Measurements from ENCODE around the gene SPP1. TPM values are rescaled to one million over a fixed set of nuclear protein-coding genes. Genes with fewer than 3 reads are reported as not detected.

Gene SPP1
- total RNA-seq, 1 donor from 2014 or later = 13.5 TPM

DNA sequence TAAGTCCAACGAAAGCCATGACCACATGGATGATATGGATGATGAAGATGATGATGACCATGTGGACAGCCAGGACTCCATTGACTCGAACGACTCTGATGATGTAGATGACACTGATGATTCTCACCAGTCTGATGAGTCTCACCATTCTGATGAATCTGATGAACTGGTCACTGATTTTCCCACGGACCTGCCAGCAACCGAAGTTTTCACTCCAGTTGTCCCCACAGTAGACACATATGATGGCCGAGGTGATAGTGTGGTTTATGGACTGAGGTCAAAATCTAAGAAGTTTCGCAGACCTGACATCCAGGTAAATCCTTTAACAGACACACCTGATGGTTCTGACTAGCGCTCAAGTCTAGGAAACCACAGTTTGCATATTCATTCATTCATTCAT lies 6.0 kb downstream of the SPP1 start:
- Mint-ChIP-seq H3K27ac (ENCODE audit: unreplicated experiment) (no peak overlapping the region), H3K36me3 (ENCODE audit: low read depth) (no peaks in the 10 kb centered on the region), H3K4me1 (ENCODE audit: low read depth) (no peaks in the 10 kb centered on the region), H3K9me3 (ENCODE audit: low read depth) (no peaks in the 10 kb centered on the region), H3K4me3 (ENCODE audit: unreplicated experiment) (no peak overlapping the region), H3K27me3 (ENCODE audit: low read depth) (no peaks in the 10 kb centered on the region)
- no peak for DNase-seq (ENCODE audit: low spot score)
- TF ChIP-seq, protein P1, sequence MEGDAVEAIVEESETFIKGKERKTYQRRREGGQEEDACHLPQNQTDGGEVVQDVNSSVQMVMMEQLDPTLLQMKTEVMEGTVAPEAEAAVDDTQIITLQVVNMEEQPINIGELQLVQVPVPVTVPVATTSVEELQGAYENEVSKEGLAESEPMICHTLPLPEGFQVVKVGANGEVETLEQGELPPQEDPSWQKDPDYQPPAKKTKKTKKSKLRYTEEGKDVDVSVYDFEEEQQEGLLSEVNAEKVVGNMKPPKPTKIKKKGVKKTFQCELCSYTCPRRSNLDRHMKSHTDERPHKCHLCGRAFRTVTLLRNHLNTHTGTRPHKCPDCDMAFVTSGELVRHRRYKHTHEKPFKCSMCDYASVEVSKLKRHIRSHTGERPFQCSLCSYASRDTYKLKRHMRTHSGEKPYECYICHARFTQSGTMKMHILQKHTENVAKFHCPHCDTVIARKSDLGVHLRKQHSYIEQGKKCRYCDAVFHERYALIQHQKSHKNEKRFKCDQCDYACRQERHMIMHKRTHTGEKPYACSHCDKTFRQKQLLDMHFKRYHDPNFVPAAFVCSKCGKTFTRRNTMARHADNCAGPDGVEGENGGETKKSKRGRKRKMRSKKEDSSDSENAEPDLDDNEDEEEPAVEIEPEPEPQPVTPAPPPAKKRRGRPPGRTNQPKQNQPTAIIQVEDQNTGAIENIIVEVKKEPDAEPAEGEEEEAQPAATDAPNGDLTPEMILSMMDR (IDR thresholded peaks at IDR 0.05) = no peak

DNA sequence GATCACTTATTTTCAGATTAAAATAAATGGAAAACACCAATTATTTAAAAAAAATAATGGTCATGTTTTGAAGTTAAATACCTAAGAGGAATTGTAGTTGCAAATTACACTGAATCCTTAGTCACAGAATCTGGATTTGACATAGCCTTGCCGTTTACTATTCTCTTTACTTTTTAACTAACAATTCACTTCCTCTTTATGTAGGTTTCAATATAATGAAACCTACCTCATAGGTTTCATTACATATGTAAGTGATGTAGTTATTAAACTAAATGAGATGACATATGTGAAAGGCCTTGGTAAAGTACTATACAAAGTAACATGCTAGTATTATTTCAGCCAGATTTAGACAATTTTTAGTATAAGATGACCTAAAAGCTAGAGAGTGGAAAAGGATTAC lies 6.5 kb downstream of the SPP1 start:
- H3K27ac Mint-ChIP-seq (ENCODE audit: unreplicated experiment) = no peak overlapping the region
- H3K4me1 Mint-ChIP-seq (ENCODE audit: low read depth) = no peaks in the 10 kb centered on the region
- no peak overlapping the region for H3K4me3 Mint-ChIP-seq (ENCODE audit: unreplicated experiment)
- no peak for DNase-seq (ENCODE audit: low spot score)
- H3K27me3 Mint-ChIP-seq (ENCODE audit: low read depth) = no peaks in the 10 kb centered on the region
- TF ChIP-seq, protein P1 (IDR thresholded peaks at IDR 0.05) = no peak
- H3K36me3 Mint-ChIP-seq (ENCODE audit: low read depth) = no peaks in the 10 kb centered on the region
- no peaks in the 10 kb centered on the region for H3K9me3 Mint-ChIP-seq (ENCODE audit: low read depth)

DNA sequence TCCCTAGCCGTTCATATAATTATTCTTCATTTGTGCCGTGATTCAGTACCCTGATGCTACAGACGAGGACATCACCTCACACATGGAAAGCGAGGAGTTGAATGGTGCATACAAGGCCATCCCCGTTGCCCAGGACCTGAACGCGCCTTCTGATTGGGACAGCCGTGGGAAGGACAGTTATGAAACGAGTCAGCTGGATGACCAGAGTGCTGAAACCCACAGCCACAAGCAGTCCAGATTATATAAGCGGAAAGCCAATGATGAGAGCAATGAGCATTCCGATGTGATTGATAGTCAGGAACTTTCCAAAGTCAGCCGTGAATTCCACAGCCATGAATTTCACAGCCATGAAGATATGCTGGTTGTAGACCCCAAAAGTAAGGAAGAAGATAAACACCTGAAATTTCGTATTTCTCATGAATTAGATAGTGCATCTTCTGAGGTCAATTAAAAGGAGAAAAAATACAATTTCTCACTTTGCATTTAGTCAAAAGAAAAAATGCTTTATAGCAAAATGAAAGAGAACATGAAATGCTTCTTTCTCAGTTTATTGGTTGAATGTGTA lies 7.0 kb downstream of the SPP1 start:
- TF ChIP-seq, protein P1 (IDR thresholded peaks at IDR 0.05) = no peak
- no peak overlapping the region for H3K27ac Mint-ChIP-seq (ENCODE audit: unreplicated experiment)
- H3K36me3 Mint-ChIP-seq (ENCODE audit: low read depth) = no peaks in the 10 kb centered on the region
- H3K27me3 Mint-ChIP-seq (ENCODE audit: low read depth) = no peaks in the 10 kb centered on the region
- H3K4me1 Mint-ChIP-seq (ENCODE audit: low read depth) = no peaks in the 10 kb centered on the region
- DNase-seq (ENCODE audit: low spot score) = no peak
- no peak overlapping the region for H3K4me3 Mint-ChIP-seq (ENCODE audit: unreplicated experiment)
- no peaks in the 10 kb centered on the region for H3K9me3 Mint-ChIP-seq (ENCODE audit: low read depth)

DNA sequence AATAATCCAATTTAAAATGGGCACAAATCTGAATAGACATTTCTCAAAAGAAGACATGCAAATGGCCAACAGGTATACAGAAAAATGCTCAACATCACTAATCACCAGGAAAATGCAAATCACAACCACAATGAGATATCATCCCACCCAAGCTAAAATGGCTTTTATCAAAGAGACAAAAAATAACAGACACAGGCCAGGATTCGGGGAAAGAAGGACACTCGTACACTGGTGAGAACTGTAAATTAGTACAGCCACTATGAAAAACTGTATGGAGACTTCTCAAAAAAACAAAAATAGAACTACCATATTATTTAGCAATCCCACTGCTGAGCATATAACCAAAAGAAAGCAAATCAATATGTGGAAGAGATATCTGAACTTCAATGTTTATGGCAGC lies 8.5 kb downstream of the SPP1 start:
- no peaks in the 10 kb centered on the region for H3K27me3 Mint-ChIP-seq (ENCODE audit: low read depth)
- no peak overlapping the region for H3K4me3 Mint-ChIP-seq (ENCODE audit: unreplicated experiment)
- DNase-seq (ENCODE audit: low spot score) = no peak
- no peaks in the 10 kb centered on the region for H3K9me3 Mint-ChIP-seq (ENCODE audit: low read depth)
- H3K36me3 Mint-ChIP-seq (ENCODE audit: low read depth) = no peaks in the 10 kb centered on the region
- TF ChIP-seq, protein P1 (IDR thresholded peaks at IDR 0.05) = no peak
- H3K27ac Mint-ChIP-seq (ENCODE audit: unreplicated experiment) = no peak overlapping the region
- H3K4me1 Mint-ChIP-seq (ENCODE audit: low read depth) = no peaks in the 10 kb centered on the region

DNA sequence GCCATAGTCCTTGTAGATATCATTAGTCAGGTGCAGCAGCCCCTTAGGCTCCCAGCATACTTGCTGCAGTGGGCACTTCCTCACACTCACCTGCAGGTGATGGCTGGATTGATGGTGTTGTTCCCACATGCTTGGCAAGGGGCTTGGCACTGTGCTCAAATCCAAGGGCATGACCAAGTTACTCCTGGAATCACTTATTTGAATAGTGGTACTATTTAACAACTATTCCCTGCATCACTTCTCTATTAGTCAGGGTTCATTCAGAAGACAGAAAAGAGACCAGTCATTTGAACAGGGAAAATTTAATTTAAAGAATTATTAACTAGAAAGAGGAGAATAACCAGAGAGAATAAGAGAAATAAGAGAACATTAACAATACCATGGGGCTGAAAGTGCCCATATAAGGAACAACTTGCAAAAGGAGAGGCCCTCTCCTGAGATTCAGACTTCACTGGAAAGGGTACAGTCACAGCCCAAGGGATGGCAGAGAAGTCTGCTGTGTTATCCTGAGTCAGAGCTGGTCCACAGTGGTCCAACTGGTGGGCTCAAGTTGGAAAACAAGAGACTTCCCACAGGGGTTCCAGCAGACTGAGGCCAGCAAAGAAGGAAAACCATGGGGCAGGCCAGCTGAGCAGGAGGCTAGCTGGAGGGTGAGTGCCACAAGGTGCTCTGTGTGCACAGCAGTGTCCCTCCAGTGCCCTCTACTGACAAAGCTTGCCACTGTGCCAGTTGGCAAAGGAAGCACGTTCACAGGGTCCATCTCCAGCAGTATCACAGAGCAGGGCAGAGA lies 9.8 kb downstream of the SPP1 start:
- H3K36me3 Mint-ChIP-seq (ENCODE audit: low read depth) = no peaks in the 10 kb centered on the region
- no peaks in the 10 kb centered on the region for H3K9me3 Mint-ChIP-seq (ENCODE audit: low read depth)
- H3K27me3 Mint-ChIP-seq (ENCODE audit: low read depth) = no peaks in the 10 kb centered on the region
- DNase-seq (ENCODE audit: low spot score) = no peak
- H3K4me1 Mint-ChIP-seq (ENCODE audit: low read depth) = no peaks in the 10 kb centered on the region
- TF ChIP-seq, protein P1 (IDR thresholded peaks at IDR 0.05) = peak; percentile 80
- no peak overlapping the region for H3K27ac Mint-ChIP-seq (ENCODE audit: unreplicated experiment)
- no peak overlapping the region for H3K4me3 Mint-ChIP-seq (ENCODE audit: unreplicated experiment)

Measured in chondrocyte (in vitro differentiated cells).